HG02642 (cell line): ENCODE measurements around the gene GARRE1.
"Not testable (repeated sequence)": the region's sequence is repeated elsewhere in the genome, so short reads cannot be mapped to it uniquely, and the experiment has no call there.

Experiments used
- ATAC-seq: cut with Tn5 transposase; IDR thresholded peaks from one replicate; pipeline ENCODE4 v1.9.1; 2021; ENCODE audit warnings: mild to moderate bottlenecking; ENCODE audit not compliant: unreplicated experiment, poor library complexity

GARRE1 gene

GRCh38 chr19:34231439-34231838 lies 22.9 kb upstream of the GARRE1 start:
- no peak for ATAC-seq

- peak; percentile 51 for ATAC-seq
These were observed 21.5 kb upstream of the GARRE1 start for GRCh38 chr19:34232566-34233481.

GRCh38 chr19:34235425-34235940 lies 18.9 kb upstream of the GARRE1 start:
- no peak for ATAC-seq

GRCh38 chr19:34236035-34236987 lies 18.0 kb upstream of the GARRE1 start:
- ATAC-seq, result no peak

GRCh38 chr19:34237283-34237682 lies 17.1 kb upstream of the GARRE1 start:
- no peak for ATAC-seq

GRCh38 chr19:34237939-34238338 lies 16.4 kb upstream of the GARRE1 start:
- no peak for ATAC-seq

GRCh38 chr19:34241513-34242337 lies 12.6 kb upstream of the GARRE1 start:
- ATAC-seq, result no peak

- ATAC-seq, result not testable (repeated sequence)
These were observed 11.0 kb upstream of the GARRE1 start for GRCh38 chr19:34243138-34243875.

- no peak for ATAC-seq
These were observed 10.3 kb upstream of the GARRE1 start for GRCh38 chr19:34243876-34244578.

GRCh38 chr19:34244611-34245299 lies 9.6 kb upstream of the GARRE1 start:
- no peak for ATAC-seq

- no peak for ATAC-seq
These were observed 8.0 kb upstream of the GARRE1 start for GRCh38 chr19:34246340-34246739.

- ATAC-seq, result no peak
These were observed 5.4 kb upstream of the GARRE1 start for GRCh38 chr19:34248941-34249340.

- ATAC-seq, result not testable (repeated sequence)
These were observed 1.2 kb upstream of the GARRE1 start for GRCh38 chr19:34253167-34253566.

GRCh38 chr19:34253681-34254045 lies 691 bp upstream of the GARRE1 start:
- not testable (repeated sequence) for ATAC-seq

- peak; percentile 65 for ATAC-seq
These were observed 511 bp downstream of the GARRE1 start for GRCh38 chr19:34254698-34255432.

- no peak for ATAC-seq
These were observed 1.2 kb downstream of the GARRE1 start for GRCh38 chr19:34255546-34255945.

GRCh38 chr19:34256835-34257558 lies 2.6 kb downstream of the GARRE1 start:
- ATAC-seq, result no peak
